WI38 (cell line): ENCODE data around the gene GNG13.

Source experiments
- H3K4me3 ChIP-seq: 2 replicates; pipeline ENCODE4 v1.5.1; 2011; ENCODE audit warnings: low read depth, mild to moderate bottlenecking, control low read depth, low read length
- TF ChIP-seq, protein P1 (sequence below): IDR thresholded peaks from 2 replicates; pipeline ENCODE4 v1.5.1; 2012; ENCODE audit warnings: low read depth, mild to moderate bottlenecking, control low read depth, low read length

Gene GNG13

DNA sequence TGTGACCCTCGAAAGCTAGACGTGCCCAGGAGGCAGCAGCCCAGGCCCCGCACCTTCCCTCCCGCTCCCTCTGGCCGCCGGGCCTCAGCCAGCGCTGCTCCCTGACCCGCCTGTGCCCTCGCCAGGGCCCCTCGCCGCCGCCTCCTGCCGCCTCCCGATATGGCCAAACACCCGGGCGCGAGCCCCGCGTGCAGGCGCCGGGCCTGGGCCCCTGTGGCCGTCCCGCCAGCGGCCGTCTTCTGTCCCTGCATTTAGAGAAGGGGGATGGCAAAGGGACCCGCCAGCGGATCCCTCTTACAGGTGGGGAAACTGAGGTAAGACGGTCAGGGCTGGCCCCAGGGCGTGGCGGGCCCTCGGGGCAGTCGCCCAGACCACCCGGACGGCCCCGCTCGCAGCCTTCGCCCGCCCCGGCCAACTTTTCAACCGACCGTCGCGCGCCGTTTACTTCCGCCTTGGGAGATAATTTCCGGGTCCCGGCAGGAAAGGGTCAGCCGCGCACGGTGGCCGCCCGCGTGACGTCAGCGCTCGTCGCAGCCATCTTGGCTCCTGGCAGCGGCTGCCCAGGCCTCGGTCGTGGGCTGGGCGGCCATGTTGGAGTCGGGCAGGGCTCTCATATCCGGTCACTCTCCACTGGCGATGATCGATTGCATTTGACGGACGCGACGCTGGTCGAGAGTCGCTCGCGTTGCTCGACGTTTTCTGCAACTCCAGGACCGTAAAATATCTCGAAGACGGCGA lies 7.0 kb upstream of the GNG13 start:
- TF ChIP-seq, protein P1, sequence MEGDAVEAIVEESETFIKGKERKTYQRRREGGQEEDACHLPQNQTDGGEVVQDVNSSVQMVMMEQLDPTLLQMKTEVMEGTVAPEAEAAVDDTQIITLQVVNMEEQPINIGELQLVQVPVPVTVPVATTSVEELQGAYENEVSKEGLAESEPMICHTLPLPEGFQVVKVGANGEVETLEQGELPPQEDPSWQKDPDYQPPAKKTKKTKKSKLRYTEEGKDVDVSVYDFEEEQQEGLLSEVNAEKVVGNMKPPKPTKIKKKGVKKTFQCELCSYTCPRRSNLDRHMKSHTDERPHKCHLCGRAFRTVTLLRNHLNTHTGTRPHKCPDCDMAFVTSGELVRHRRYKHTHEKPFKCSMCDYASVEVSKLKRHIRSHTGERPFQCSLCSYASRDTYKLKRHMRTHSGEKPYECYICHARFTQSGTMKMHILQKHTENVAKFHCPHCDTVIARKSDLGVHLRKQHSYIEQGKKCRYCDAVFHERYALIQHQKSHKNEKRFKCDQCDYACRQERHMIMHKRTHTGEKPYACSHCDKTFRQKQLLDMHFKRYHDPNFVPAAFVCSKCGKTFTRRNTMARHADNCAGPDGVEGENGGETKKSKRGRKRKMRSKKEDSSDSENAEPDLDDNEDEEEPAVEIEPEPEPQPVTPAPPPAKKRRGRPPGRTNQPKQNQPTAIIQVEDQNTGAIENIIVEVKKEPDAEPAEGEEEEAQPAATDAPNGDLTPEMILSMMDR, result no peak
- H3K4me3 ChIP-seq, result peak overlapping the region; percentile 84

DNA sequence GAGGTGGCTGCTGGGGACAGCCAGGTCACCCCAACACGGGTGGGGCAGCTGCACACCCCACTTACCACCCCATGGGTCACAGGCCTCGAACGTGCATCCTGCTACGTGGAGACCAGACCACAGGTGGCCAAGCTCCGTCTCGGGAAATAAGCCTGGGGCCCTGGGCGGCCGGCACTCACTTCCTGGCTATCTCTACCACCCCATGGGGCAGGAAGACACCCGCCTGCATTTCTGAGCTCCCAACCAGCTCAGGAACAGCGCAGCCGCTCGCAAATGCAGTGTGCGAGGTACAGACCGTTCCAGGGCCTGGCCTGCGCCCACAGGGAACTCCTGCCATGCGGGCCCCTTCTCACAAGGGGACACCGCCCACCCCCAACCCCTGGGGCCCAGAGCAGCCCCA lies 4.9 kb upstream of the GNG13 start:
- no peak overlapping the region for H3K4me3 ChIP-seq
- TF ChIP-seq, protein P1, result no peak

DNA sequence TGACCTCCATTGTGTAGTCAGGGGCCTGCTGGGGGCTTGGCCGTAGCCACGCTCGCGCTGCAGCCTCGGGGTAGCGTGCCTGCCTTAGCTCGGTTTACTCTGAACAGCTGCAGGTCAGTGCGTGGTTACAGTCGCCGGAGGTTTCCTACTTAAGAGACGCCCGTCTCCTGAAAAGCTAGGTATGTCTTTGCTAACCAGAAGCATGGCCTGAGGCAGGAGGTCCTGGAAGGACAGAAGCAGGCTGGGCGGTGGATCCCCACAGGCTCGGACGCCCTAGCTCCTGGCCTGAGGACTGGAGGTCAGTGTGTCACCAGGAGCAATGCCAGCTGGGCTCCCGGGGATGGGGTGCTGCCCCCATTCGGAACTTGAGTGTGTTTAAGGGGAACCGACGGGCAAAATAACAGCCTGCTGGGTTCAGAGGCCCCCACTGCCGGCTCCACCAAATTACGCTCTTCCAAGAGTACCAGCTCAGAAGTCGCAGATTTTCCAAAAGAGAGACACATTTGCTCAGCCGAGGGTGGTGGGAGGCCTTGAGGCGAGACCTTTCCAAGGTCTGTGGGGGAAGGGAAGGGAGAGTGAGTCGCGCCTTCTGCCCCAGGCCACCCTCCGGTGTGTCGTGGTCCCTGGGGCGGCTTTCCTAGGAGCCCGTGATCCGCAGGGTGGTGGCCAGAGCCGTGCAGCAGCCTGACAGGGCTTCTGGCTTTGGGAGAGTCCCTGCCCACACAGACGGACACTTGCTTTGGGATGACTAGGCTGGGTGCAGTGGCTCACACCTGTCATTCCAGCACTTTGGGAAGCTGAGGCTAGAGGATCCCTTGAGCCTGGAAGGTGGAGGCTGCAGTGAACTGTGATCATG lies 3.9 kb upstream of the GNG13 start:
- H3K4me3 ChIP-seq, result no peak overlapping the region
- TF ChIP-seq, protein P1, result no peak

DNA sequence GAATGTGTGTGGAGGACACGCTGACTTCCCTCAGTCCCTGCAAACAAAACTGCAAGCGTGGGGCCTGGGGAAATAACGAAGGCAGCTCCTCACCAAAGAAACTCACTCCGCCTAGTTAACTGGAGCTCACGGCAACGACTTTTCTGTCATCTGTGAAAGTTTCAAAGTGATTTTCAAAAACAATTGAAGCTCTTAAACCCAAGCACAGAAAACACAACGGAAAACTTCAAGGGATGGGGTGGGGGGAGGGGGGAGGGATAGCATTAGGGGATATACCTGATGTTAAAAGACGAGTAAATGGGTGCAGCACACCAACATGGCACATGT lies 3.2 kb upstream of the GNG13 start:
- TF ChIP-seq, protein P1, result no peak
- H3K4me3 ChIP-seq, result no peak overlapping the region

DNA sequence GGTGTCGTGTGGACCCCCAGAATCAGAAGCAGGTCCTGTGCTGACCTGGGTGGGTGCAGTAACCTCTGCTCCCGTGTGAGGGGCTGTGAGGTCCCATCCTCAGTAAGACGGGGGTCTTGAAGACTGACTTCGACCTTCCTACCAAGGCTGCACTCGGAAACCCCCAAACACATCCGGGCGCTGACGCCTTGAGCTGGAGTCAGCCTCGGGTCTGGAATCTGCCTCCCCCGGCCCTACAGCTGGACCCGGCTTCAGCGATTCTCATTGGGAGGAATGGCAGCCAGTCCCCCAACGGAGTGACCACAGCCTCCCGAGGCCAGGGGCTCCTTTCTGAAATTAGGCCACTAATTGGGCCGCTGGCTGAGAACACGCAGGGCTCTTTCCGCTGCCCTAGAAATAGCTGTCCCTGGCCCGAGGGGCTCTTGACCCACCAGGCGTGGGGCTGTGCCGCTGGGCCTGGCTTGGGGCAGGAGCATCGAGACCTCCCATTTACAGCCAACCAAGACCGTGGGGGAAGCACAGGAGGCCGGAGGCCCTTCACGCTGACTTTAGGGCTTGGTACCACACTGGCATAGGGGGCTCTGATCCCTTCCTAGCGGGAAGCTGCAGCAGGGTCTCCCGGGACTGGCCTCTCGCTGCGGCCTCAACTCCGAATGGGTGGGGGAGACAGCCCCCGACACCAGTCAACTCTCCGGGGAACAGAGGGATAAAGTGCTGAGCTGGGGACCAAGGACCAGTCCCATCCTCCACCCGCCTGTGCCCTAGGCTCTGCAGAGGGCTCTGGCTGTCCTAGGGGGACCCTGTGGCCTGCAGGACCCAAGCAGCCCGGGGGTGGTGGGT lies 2.6 kb upstream of the GNG13 start:
- TF ChIP-seq, protein P1, result no peak
- no peak overlapping the region for H3K4me3 ChIP-seq

DNA sequence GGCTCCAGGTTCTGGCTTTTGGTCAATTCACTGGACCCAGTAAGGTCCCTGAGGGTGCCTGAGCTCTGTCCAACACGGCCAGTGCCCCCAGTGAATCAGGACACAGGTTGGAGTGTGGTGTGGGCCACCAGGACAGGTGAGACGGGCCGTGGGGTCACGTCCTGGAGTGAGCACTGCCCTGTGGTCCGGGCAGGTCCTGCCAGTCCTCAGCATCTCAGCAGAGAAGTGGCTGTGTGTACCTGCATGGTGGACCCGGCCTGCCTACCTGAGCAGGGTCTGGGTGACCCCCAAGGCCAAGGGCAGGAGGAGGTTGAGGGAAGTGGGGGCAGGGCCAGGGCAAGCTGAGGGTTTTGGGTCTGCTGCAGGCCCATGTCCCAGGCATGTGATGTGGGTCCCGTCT lies 1.9 kb upstream of the GNG13 start:
- H3K4me3 ChIP-seq, result no peak overlapping the region
- TF ChIP-seq, protein P1, result no peak
